K562 (cell line): ENCODE data around the gene CLCN6. TPM values are rescaled to one million over a fixed set of nuclear protein-coding genes. Genes with fewer than 3 reads are reported as not detected.

Source experiments
- ATF1 ChIP-seq, 2 experiments: fragments of 450-650 bp in 1 of 2; IDR thresholded peaks; 2 replicates each; pipeline ENCODE4 v1.6.1; 2016; ENCODE audit warnings: missing compliant biosample characterization in 1 of 2, missing genetic modification characterization in 1 of 2
- BCLAF1 ChIP-seq, 2 experiments: fragments of 450-650 bp in 1 of 2; IDR thresholded peaks; 2 replicates each; pipeline ENCODE4 v1.6.1; 2011 to 2017; ENCODE audit warnings: low read depth in 2 of 2, antibody characterized with exemption in 1 of 2, borderline replicate concordance in 1 of 2, low read length in 1 of 2, mild to moderate bottlenecking in 1 of 2, mixed read lengths in 1 of 2; ENCODE audit not compliant: control insufficient read depth in 1 of 2
- CC2D1A ChIP-seq: fragments of 450-650 bp; IDR thresholded peaks from 2 replicates; pipeline ENCODE4 v1.6.1; 2017; ENCODE audit warnings: mild to moderate bottlenecking
- IRF9 ChIP-seq: fragments of 450-650 bp; IDR thresholded peaks from 2 replicates; pipeline ENCODE4 v1.6.1; 2016; ENCODE audit warnings: missing biosample characterization, missing genetic modification characterization
- MECOM ChIP-seq: fragments of 250-450 bp; sonication (Bioruptor Pico); IDR thresholded peaks from 2 replicates; pipeline ENCODE4 v1.8.0; 2022; ENCODE audit warnings: inconsistent platforms
- MTF1 ChIP-seq: fragments of 250-450 bp; sonication (Bioruptor Pico); IDR thresholded peaks from 2 replicates; pipeline ENCODE4 v1.9.0; 2021; ENCODE audit warnings: moderate library complexity, mild to moderate bottlenecking, inconsistent platforms, borderline replicate concordance
- ZBTB49 ChIP-seq: sonication (generic); formaldehyde crosslinking; IDR thresholded peaks from 2 replicates; pipeline ENCODE4 v1.8.0; 2022; ENCODE audit warnings: missing genetic modification reagents, mild to moderate bottlenecking, borderline replicate concordance
- ZFP36 ChIP-seq: fragments of 150-350 bp; IDR thresholded peaks from 2 replicates; pipeline ENCODE4 v1.6.1; 2018; ENCODE audit warnings: low read length, low read depth; ENCODE audit not compliant: partially characterized antibody
- ZNF197 ChIP-seq: fragments of 200-800 bp; sonication (Bioruptor generic); IDR thresholded peaks from 2 replicates; pipeline ENCODE4 v1.6.1; 2016; ENCODE audit warnings: low read depth, missing genetic modification characterization, missing compliant biosample characterization
- ZNF263 ChIP-seq: sonication (generic); formaldehyde crosslinking; IDR thresholded peaks from 2 replicates; pipeline ENCODE4 v1.8.0; 2022; ENCODE audit warnings: mild to moderate bottlenecking, missing genetic modification reagents, borderline replicate concordance
- ZNF384 ChIP-seq: IDR thresholded peaks from 2 replicates; pipeline ENCODE4 v1.6.1; 2012; ENCODE audit warnings: low read depth, low read length, improper control_type of control experiment
- ZNF766 ChIP-seq: fragments of 200-800 bp; sonication (Bioruptor generic); conservative IDR thresholded peaks from 2 replicates; pipeline ENCODE4 v1.6.1; 2016; ENCODE audit warnings: missing genetic modification characterization, missing compliant biosample characterization
- polyA plus RNA-seq, 8 experiments: library from polyadenylated mRNA; depleted of rRNA in 4 of 8; stranded (reverse) in 5 of 8; unstranded in 3 of 8; fragments of >200 nt; fragmentation: Nextera tagmentation in 2 of 8; fragmentation: Illumina TruSeq in 1 of 8; extraction: Ambion mirVana in 2 of 8; extraction: Trizol in 1 of 8; gene quantifications; 2 replicates each; pipeline versions ENCODE4 v1.2.1 to v1.2.3, GENCODE V29; 2011 to 2014; ENCODE audit warnings: inconsistent platforms in 1 of 8, missing spikeins in 1 of 8
- total RNA-seq, 7 experiments: library from RNA; depleted of rRNA in 6 of 7; stranded (reverse); fragments of >200 nt in 6 of 7; fragmentation: Illumina TruSeq in 2 of 7; extraction: Trizol in 2 of 7; gene quantifications; 2 replicates each; pipeline versions ENCODE4 v1.2.1 to v1.2.3, GENCODE V29; 2011 to 2021; ENCODE audit warnings: low replicate concordance in 1 of 7
- TF ChIP-seq, protein P1 (sequence below): sonication (generic); formaldehyde crosslinking; IDR thresholded peaks from 2 replicates; pipeline ENCODE4 v1.8.1; 2023; ENCODE audit warnings: mild to moderate bottlenecking, missing genetic modification reagents
- TF ChIP-seq, protein P2 (sequence below): sonication (generic); formaldehyde crosslinking; IDR thresholded peaks from 2 replicates; pipeline ENCODE4 v1.8.0; 2022; ENCODE audit warnings: mild to moderate bottlenecking, missing genetic modification reagents
- TF ChIP-seq, protein P3 (sequence below): sonication (generic); formaldehyde crosslinking; IDR thresholded peaks from 2 replicates; pipeline ENCODE4 v1.8.0; 2022; ENCODE audit warnings: missing genetic modification reagents, mild to moderate bottlenecking, moderate library complexity, borderline replicate concordance

The CLCN6 gene
- total and polyA plus RNA-seq, 9 of the 15 experiments (the other 6 are each of a cell fraction or from before 2014, with no cell fraction given), result 2.0 to 21.8 (median 13.6) TPM

- TF ChIP-seq BCLAF1 (IDR thresholded peaks at IDR 0.05; ENCODE audit: borderline replicate concordance in 1 of 2, control insufficient read depth in 1 of 2, low read depth in 2 of 2, low read length in 1 of 2) (no peak), ZNF384 (peak; percentile 27; the same call in 1 of the 2 replicates), IRF9 (tag) (no peak), MTF1 (peak; percentile 31; the same call in 1 of the 2 replicates), ZNF766 (CRISPR knock-in tag) (peak; percentile 57; the same call in 1 of the 2 replicates), MECOM (CRISPR knock-in tag) (no peak), ZNF197 (CRISPR knock-in tag) (peak; percentile 79), ZFP36 (peak; percentile 25), ZNF263 (peak; percentile 85), CC2D1A (no peak), ATF1 (CRISPR knock-in tag; IDR thresholded peaks at IDR 0.05) (no peak), ATF1 (tag; IDR thresholded peaks at IDR 0.05) (0 out of 2 replicates have a peak, but pooled peaks have one; percentile 13), ZBTB49 (CRISPR knock-in tag) (0 out of 2 replicates have a peak, but pooled peaks have one; percentile 74)
- TF ChIP-seq, protein P1, sequence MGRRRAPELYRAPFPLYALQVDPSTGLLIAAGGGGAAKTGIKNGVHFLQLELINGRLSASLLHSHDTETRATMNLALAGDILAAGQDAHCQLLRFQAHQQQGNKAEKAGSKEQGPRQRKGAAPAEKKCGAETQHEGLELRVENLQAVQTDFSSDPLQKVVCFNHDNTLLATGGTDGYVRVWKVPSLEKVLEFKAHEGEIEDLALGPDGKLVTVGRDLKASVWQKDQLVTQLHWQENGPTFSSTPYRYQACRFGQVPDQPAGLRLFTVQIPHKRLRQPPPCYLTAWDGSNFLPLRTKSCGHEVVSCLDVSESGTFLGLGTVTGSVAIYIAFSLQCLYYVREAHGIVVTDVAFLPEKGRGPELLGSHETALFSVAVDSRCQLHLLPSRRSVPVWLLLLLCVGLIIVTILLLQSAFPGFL (CRISPR knock-in tag), result 0 out of 2 replicates have a peak, but pooled peaks have one; percentile 6
- TF ChIP-seq, protein P2, sequence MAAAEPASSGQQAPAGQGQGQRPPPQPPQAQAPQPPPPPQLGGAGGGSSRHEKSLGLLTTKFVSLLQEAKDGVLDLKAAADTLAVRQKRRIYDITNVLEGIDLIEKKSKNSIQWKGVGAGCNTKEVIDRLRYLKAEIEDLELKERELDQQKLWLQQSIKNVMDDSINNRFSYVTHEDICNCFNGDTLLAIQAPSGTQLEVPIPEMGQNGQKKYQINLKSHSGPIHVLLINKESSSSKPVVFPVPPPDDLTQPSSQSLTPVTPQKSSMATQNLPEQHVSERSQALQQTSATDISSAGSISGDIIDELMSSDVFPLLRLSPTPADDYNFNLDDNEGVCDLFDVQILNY (CRISPR knock-in tag), result peak; percentile 74; the same call in 1 of the 2 replicates
- TF ChIP-seq, protein P3, sequence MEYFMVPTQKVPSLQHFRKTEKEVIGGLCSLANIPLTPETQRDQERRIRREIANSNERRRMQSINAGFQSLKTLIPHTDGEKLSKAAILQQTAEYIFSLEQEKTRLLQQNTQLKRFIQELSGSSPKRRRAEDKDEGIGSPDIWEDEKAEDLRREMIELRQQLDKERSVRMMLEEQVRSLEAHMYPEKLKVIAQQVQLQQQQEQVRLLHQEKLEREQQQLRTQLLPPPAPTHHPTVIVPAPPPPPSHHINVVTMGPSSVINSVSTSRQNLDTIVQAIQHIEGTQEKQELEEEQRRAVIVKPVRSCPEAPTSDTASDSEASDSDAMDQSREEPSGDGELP (CRISPR knock-in tag), result peak; percentile 92
Measured at GRCh38 chr1:11858968-11859871, 53.2 kb downstream of the CLCN6 start (continued).
